Measurements from ENCODE around the gene HACD3. TPM values are rescaled to one million over a fixed set of nuclear protein-coding genes. Genes with fewer than 3 reads are reported as not detected.

Gene HACD3
- total RNA-seq, 1 experiment from 2014 or later: 71.6 TPM

DNA sequence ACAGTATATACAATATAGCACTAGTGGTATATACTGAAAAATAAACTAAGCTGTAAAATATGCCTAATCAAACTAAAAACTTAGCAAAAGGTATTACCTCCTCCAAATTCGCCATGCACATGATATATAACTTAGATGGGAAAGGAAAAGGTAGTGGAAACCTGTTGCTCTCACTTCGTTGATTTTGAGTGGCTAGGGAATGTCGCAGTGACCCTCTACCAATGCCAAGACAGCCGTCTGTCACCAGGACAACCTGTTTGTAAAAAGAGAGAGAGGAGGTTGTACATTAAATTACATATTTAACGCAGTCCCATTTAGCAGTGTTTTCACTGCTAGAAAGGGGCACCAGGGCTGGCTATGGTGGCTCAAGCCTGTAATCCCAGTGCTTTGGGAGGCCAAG, 69.4 kb downstream of the HACD3 start:
- Histone ChIP-seq H3K27me3 (ENCODE audit: insufficient read depth, low read depth) (no peaks in the 10 kb centered on the region), H3K36me3 (ENCODE audit: low read depth) (peaks cover 12% of the 10 kb centered on the region; the same call in 1 of the 2 replicates), H3K4me3 (no peak overlapping the region), H2AFZ (no peak overlapping the region), H3K27ac (no peak overlapping the region), H3K9me3 (ENCODE audit: insufficient read depth, low read depth) (no peaks in the 10 kb centered on the region), H3F3A (ENCODE audit: insufficient read depth, low read depth) (no peaks in the 10 kb centered on the region), H4K20me1 (ENCODE audit: insufficient read depth) (no peaks in the 10 kb centered on the region), H3K9me2 (ENCODE audit: insufficient read depth) (no peaks in the 10 kb centered on the region), H3K4me2 (no peak overlapping the region), H3K79me2 (ENCODE audit: low read depth) (no peaks in the 10 kb centered on the region), H3K4me1 (replicated peaks; ENCODE audit: insufficient read depth) (no peaks in the 10 kb centered on the region)
- ChIA-PET POLR2A (ENCODE audit: unreplicated experiment) (no interaction called here), CTCF (no interaction called here)
- TF ChIP-seq EZH2 (IDR thresholded peaks at IDR 0.05; ENCODE audit: low read depth): no peak
- TF ChIP-seq CTCF (conservative IDR thresholded peaks at IDR 0.05): no peak
- no TSS peak for BruUV-seq (replicated peaks)
- DNase-seq: no peak
- intact Hi-C loops (cut with micrococcal nuclease; ENCODE audit: unreplicated experiment): no loop called here

DNA sequence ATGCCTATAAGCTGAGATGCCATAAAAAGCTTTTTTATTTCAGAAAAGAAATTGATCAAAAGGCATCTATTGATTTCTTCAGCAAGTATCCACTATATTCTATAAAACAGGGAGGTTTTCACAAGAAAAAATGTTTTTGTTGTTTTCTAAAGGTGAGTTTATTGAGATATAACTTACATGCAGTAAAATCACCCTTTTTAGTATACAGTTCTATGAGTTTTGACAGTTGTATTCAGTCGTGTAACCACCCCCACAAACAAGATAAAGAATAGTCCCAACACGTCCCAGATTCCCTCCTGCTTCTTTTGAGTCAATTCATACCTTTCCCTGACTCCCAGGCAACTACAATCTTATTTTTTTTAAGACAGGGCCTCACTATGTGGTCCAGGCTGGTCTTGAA, 72.9 kb downstream of the HACD3 start:
- no peaks in the 10 kb centered on the region for H3F3A ChIP-seq (ENCODE audit: insufficient read depth, low read depth)
- no peaks in the 10 kb centered on the region for H3K9me2 ChIP-seq (ENCODE audit: insufficient read depth)
- no peak overlapping the region for H3K4me2 ChIP-seq
- H3K4me1 ChIP-seq (replicated peaks; ENCODE audit: insufficient read depth): no peaks in the 10 kb centered on the region
- H3K36me3 ChIP-seq (ENCODE audit: low read depth): peaks cover 12% of the 10 kb centered on the region; the same call in 1 of the 2 replicates
- H2AFZ ChIP-seq: no peak overlapping the region
- H3K79me2 ChIP-seq (ENCODE audit: low read depth): no peaks in the 10 kb centered on the region
- no peaks in the 10 kb centered on the region; the same call in 1 of the 2 replicates for H4K20me1 ChIP-seq (ENCODE audit: insufficient read depth)
- no peaks in the 10 kb centered on the region for H3K27me3 ChIP-seq (ENCODE audit: insufficient read depth, low read depth)
- H3K27ac ChIP-seq: no peak overlapping the region
- no peak for DNase-seq
- no TSS peak for BruUV-seq (replicated peaks)
- no peaks in the 10 kb centered on the region for H3K9me3 ChIP-seq (ENCODE audit: insufficient read depth, low read depth)
- TF ChIP-seq CTCF (conservative IDR thresholded peaks at IDR 0.05) (no peak), EZH2 (IDR thresholded peaks at IDR 0.05; ENCODE audit: low read depth) (no peak)
- intact Hi-C loops (cut with micrococcal nuclease; ENCODE audit: unreplicated experiment): no loop called here
- POLR2A ChIA-PET (ENCODE audit: unreplicated experiment): no interaction called here
- H3K4me3 ChIP-seq: no peak overlapping the region
- CTCF ChIA-PET: no interaction called here

- Histone ChIP-seq H3K9me3 (ENCODE audit: insufficient read depth, low read depth) (no peaks in the 10 kb centered on the region), H3K79me2 (ENCODE audit: low read depth) (peaks cover 3% of the 10 kb centered on the region; the same call in 1 of the 2 replicates), H3K4me1 (replicated peaks; ENCODE audit: insufficient read depth) (no peaks in the 10 kb centered on the region), H2AFZ (no peak overlapping the region), H3K4me2 (no peak overlapping the region), H3K27ac (no peak overlapping the region), H3K27me3 (ENCODE audit: insufficient read depth, low read depth) (no peaks in the 10 kb centered on the region), H3K4me3 (no peak overlapping the region), H3F3A (ENCODE audit: insufficient read depth, low read depth) (no peaks in the 10 kb centered on the region), H3K9me2 (ENCODE audit: insufficient read depth) (no peaks in the 10 kb centered on the region), H4K20me1 (ENCODE audit: insufficient read depth) (no peaks in the 10 kb centered on the region; the same call in 1 of the 2 replicates), H3K36me3 (ENCODE audit: low read depth) (peaks cover 10% of the 10 kb centered on the region; the same call in 1 of the 2 replicates)
- ChIA-PET POLR2A (ENCODE audit: unreplicated experiment) (no interaction called here), CTCF (no interaction called here)
- intact Hi-C loops (cut with micrococcal nuclease; ENCODE audit: unreplicated experiment): no loop called here
- TF ChIP-seq EZH2 (IDR thresholded peaks at IDR 0.05; ENCODE audit: low read depth): no peak
- TF ChIP-seq CTCF (conservative IDR thresholded peaks at IDR 0.05): no peak
- BruUV-seq (replicated peaks): no TSS peak
- no peak for DNase-seq
Observed at GRCh38 chr15:65603559-65603958, 73.3 kb downstream of the HACD3 start.

Data from PC-9 (cell line).